ENCODE data around the gene ILK. TPM values are rescaled to one million over a fixed set of nuclear protein-coding genes. Genes with fewer than 3 reads are reported as not detected.
A peak's percentile ranks its signal among the peaks of the same experiment; 100 is the strongest.

Gene ILK
- total and polyA plus RNA-seq, 2 of the 13 experiments (the other 11 are each of a cell fraction or from before 2014, with no cell fraction given), result 70.3 to 108 TPM

DNA sequence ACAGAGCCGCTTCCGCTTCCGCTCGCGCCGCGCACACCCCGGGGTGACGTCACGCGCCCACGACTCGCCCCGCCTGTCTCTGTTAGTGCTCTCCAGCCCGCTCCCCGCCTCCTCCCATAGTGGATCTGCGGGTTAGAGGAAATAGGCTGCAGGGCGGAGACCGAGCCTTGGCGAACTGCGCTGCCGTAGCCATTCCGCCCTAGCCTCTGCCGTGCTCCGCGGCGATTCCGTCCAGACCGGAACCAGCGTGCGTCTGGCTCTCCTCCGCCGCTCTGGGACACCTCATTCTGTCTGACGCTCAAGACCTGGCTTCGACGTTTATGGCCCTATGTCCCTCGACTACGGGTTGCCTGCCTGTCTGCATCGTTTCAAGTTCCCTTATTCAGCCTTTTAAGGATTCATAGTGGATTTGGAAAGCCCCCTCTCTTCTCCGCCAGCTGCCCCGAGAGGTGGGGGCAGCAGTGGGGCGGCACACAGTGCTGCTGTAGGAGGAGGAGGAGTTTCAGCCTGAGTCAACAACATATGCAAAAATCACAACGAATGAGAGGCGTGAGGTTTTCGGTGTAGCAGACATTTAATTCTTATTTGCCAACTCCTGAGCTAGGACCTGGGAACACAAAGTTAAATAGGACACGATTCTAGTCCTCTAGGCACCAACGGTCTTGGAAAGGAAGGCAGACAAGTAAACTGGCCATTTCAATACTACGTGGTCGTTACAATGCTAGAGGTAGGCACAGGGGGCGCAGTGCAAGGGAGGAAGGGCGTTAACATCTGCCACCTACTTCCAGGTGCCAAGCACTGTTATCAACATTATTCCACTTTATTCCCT, 8.9 kb downstream of the ILK start, which contains the start of gene TAF10 (continued):
- TF ChIP-seq ZEB1 (IDR thresholded peaks at IDR 0.05; ENCODE audit: insufficient replicate concordance, low read depth) (no peak), GTF2F1 (IDR thresholded peaks at IDR 0.05; ENCODE audit: low read length) (no peak), PHB2 (IDR thresholded peaks at IDR 0.05; ENCODE audit: partially characterized antibody) (no peak), SMARCC2 (IDR thresholded peaks at IDR 0.05) (no peak), KMT2A (CRISPR knock-in tag; IDR thresholded peaks at IDR 0.05) (peak; percentile 87), NRL (CRISPR knock-in tag; IDR thresholded peaks at IDR 0.05; ENCODE audit: borderline replicate concordance) (peak; percentile 86), THAP11 (CRISPR knock-in tag; IDR thresholded peaks at IDR 0.05) (peak; percentile 73), ZBTB42 (CRISPR knock-in tag; IDR thresholded peaks at IDR 0.05) (peak; percentile 83; the same call in 1 of the 2 replicates), ERF (CRISPR knock-in tag; IDR thresholded peaks at IDR 0.05) (no peak), ZNF607 (CRISPR knock-in tag; IDR thresholded peaks at IDR 0.05; ENCODE audit: borderline replicate concordance) (peak; percentile 60), HOXA9 (CRISPR knock-in tag; IDR thresholded peaks at IDR 0.05; ENCODE audit: borderline replicate concordance) (peak; percentile 61; the same call in 1 of the 2 replicates), ZNF749 (CRISPR knock-in tag; IDR thresholded peaks at IDR 0.05; ENCODE audit: borderline replicate concordance) (no peak; the same call in 1 of the 2 replicates), DNMT1 (CRISPR knock-in tag; IDR thresholded peaks at IDR 0.05) (0 out of 2 replicates have a peak, but pooled peaks have one; percentile 17), YY1 (IDR thresholded peaks at IDR 0.05; ENCODE audit: insufficient read depth, insufficient replicate concordance, low read depth, low read length) (peak; percentile 70), ZNF580 (CRISPR knock-in tag; IDR thresholded peaks at IDR 0.05; ENCODE audit: borderline replicate concordance, low read depth) (peak; percentile 63; the same call in 1 of the 2 replicates), HNRNPH1 (optimal IDR thresholded peaks at IDR 0.05; ENCODE audit: low read depth, low read length) (no peak), CREM (IDR thresholded peaks at IDR 0.05) (peak; percentile 83), CREM (CRISPR knock-in tag; IDR thresholded peaks at IDR 0.05) (no peak), SKI (IDR thresholded peaks at IDR 0.05; ENCODE audit: partially characterized antibody) (peak; percentile 39)
- TF ChIP-seq, protein P1, sequence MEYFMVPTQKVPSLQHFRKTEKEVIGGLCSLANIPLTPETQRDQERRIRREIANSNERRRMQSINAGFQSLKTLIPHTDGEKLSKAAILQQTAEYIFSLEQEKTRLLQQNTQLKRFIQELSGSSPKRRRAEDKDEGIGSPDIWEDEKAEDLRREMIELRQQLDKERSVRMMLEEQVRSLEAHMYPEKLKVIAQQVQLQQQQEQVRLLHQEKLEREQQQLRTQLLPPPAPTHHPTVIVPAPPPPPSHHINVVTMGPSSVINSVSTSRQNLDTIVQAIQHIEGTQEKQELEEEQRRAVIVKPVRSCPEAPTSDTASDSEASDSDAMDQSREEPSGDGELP (IDR thresholded peaks at IDR 0.05; ENCODE audit: borderline replicate concordance, low read depth), result peak; percentile 9; the same call in 1 of the 2 replicates
- TF ChIP-seq, protein P2, sequence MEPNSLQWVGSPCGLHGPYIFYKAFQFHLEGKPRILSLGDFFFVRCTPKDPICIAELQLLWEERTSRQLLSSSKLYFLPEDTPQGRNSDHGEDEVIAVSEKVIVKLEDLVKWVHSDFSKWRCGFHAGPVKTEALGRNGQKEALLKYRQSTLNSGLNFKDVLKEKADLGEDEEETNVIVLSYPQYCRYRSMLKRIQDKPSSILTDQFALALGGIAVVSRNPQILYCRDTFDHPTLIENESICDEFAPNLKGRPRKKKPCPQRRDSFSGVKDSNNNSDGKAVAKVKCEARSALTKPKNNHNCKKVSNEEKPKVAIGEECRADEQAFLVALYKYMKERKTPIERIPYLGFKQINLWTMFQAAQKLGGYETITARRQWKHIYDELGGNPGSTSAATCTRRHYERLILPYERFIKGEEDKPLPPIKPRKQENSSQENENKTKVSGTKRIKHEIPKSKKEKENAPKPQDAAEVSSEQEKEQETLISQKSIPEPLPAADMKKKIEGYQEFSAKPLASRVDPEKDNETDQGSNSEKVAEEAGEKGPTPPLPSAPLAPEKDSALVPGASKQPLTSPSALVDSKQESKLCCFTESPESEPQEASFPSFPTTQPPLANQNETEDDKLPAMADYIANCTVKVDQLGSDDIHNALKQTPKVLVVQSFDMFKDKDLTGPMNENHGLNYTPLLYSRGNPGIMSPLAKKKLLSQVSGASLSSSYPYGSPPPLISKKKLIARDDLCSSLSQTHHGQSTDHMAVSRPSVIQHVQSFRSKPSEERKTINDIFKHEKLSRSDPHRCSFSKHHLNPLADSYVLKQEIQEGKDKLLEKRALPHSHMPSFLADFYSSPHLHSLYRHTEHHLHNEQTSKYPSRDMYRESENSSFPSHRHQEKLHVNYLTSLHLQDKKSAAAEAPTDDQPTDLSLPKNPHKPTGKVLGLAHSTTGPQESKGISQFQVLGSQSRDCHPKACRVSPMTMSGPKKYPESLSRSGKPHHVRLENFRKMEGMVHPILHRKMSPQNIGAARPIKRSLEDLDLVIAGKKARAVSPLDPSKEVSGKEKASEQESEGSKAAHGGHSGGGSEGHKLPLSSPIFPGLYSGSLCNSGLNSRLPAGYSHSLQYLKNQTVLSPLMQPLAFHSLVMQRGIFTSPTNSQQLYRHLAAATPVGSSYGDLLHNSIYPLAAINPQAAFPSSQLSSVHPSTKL (CRISPR knock-in tag; IDR thresholded peaks at IDR 0.05), result no peak; the same call in 1 of the 2 replicates
- TF ChIP-seq, protein P3, sequence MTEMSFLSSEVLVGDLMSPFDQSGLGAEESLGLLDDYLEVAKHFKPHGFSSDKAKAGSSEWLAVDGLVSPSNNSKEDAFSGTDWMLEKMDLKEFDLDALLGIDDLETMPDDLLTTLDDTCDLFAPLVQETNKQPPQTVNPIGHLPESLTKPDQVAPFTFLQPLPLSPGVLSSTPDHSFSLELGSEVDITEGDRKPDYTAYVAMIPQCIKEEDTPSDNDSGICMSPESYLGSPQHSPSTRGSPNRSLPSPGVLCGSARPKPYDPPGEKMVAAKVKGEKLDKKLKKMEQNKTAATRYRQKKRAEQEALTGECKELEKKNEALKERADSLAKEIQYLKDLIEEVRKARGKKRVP (CRISPR knock-in tag; IDR thresholded peaks at IDR 0.05), result peak in 1 of 2 experiments; percentile 49; a peak in 1 of 4 replicates
